SK-N-SH (cell line): ENCODE data around the gene ZDHHC12. TPM values are rescaled to one million over a fixed set of nuclear protein-coding genes. Genes with fewer than 3 reads are reported as not detected.

Source experiments
- CTCF ChIA-PET: fragments of 300-600, 350-600 bp; formaldehyde crosslinking; extraction: SDS; loops from one replicate; lab custom pipeline; 2021; lab: Yijun Ruan, JAX
- POLR2A ChIA-PET: fragments of 350-600 bp; sonication (Branson Sonifier 250); formaldehyde crosslinking; extraction: SDS; loops from one replicate; lab custom pipeline; 2020; ENCODE audit warnings: antibody characterized with exemption, inconsistent platforms; lab: Yijun Ruan, JAX
- DNase-seq: peaks from one replicate; pipeline ENCODE4 v3.0.0; 2012
- H2AFZ ChIP-seq: fragments of 200-600 bp; sonication (generic); 2 replicates; pipeline ENCODE4 v1.8.1; 2016; ENCODE audit warnings: antibody characterized with exemption, mild to moderate bottlenecking, low read depth
- H3F3A ChIP-seq: fragments of 200-600 bp; sonication (generic); replicated peaks from 2 replicates; pipeline ENCODE3; 2016; ENCODE audit warnings: antibody characterized with exemption, mild to moderate bottlenecking; ENCODE audit not compliant: insufficient read depth
- H3K27ac ChIP-seq, 2 experiments: fragments of 200-500 bp in 1 of 2; fragments of 200-600 bp in 1 of 2; sonication (Bioruptor generic) in 1 of 2; sonication (generic), shearing (Covaris generic) in 1 of 2; 2 replicates each; pipeline versions ENCODE4 v1.5.1 to v1.6.1; 2014 to 2016; ENCODE audit warnings: low read depth in 2 of 2, inconsistent platforms in 1 of 2, low read length in 1 of 2, mild to moderate bottlenecking in 1 of 2, mixed read lengths in 1 of 2
- H3K27me3 ChIP-seq: fragments of 200-600 bp; sonication (generic), shearing (Covaris generic); 2 replicates; pipeline ENCODE4 v1.6.1; 2016; ENCODE audit warnings: mixed run types; ENCODE audit not compliant: insufficient read depth
- H3K36me3 ChIP-seq, 2 experiments: fragments of 200-500 bp in 1 of 2; fragments of 200-600 bp in 1 of 2; sonication (Bioruptor generic) in 1 of 2; sonication (generic) in 1 of 2; replicated peaks in 1 of 2; 2 replicates each; pipeline versions ENCODE3 to v1.5.1; 2014 to 2016; ENCODE audit warnings: low read length in 1 of 2, mild to moderate bottlenecking in 1 of 2; ENCODE audit not compliant: insufficient read depth in 2 of 2, control insufficient read depth in 1 of 2
- H3K4me1 ChIP-seq, 2 experiments: fragments of 200-500 bp in 1 of 2; fragments of 200-600 bp in 1 of 2; sonication (Bioruptor generic) in 1 of 2; sonication (generic), shearing (Covaris generic) in 1 of 2; 2 replicates each; pipeline versions ENCODE4 v1.5.1 to v1.6.1; 2014 to 2016; ENCODE audit warnings: low read depth in 1 of 2, low read length in 1 of 2, mixed run types in 1 of 2; ENCODE audit not compliant: insufficient read depth in 2 of 2, control insufficient read depth in 1 of 2
- H3K4me2 ChIP-seq: fragments of 200-600 bp; sonication (generic), shearing (Covaris generic); 2 replicates; pipeline ENCODE4 v1.6.1; 2017; ENCODE audit warnings: mixed run types
- H3K4me3 ChIP-seq, 2 experiments: fragments of 200-500 bp in 1 of 2; fragments of 200-600 bp in 1 of 2; sonication (Bioruptor generic) in 1 of 2; sonication (generic), shearing (Covaris generic) in 1 of 2; 2 replicates each; pipeline versions ENCODE4 v1.5.1 to v1.8.1; 2014 to 2016; ENCODE audit warnings: low read depth in 2 of 2, inconsistent platforms in 1 of 2, low read length in 1 of 2, mild to moderate bottlenecking in 1 of 2, mixed read lengths in 1 of 2, moderate library complexity in 1 of 2
- H3K79me2 ChIP-seq: fragments of 200-600 bp; sonication (generic); 2 replicates; pipeline ENCODE4 v1.8.1; 2017; ENCODE audit warnings: mild to moderate bottlenecking; ENCODE audit not compliant: insufficient read depth
- H3K9ac ChIP-seq: fragments of 200-600 bp; sonication (generic); 2 replicates; pipeline ENCODE4 v1.6.1; 2017; ENCODE audit warnings: mixed run types
- H3K9me2 ChIP-seq: fragments of 200-600 bp; sonication (generic); 2 replicates; pipeline ENCODE4 v1.6.1; 2017; ENCODE audit warnings: mixed run types
- H3K9me3 ChIP-seq: fragments of 200-600 bp; sonication (generic); 2 replicates; pipeline ENCODE4 v1.6.1; 2017; ENCODE audit warnings: mixed run types, mild to moderate bottlenecking, moderate library complexity
- H4K20me1 ChIP-seq: fragments of 200-600 bp; sonication (generic); 2 replicates; pipeline ENCODE4 v1.6.1; 2017; ENCODE audit warnings: mild to moderate bottlenecking, mixed run types; ENCODE audit not compliant: insufficient read depth
- CHD2 ChIP-seq: fragments of 150-350 bp; IDR thresholded peaks from 2 replicates; pipeline ENCODE4 v1.6.1; 2018; ENCODE audit warnings: low read length; ENCODE audit not compliant: partially characterized antibody
- ELF1 ChIP-seq: IDR thresholded peaks from 2 replicates; pipeline ENCODE4 v1.4.0; 2012
- EP300 ChIP-seq, 2 experiments: IDR thresholded peaks; 2 replicates each; pipeline versions ENCODE4 v1.4.0 to v1.6.1; 2012; ENCODE audit warnings: borderline replicate concordance in 1 of 2, low read depth in 1 of 2, low read length in 1 of 2
- EZH2phosphoT487 ChIP-seq: fragments of 200-600 bp; sonication (generic); IDR thresholded peaks from 2 replicates; pipeline ENCODE4 v1.6.1; 2017; ENCODE audit warnings: low read depth, mixed run types, mild to moderate bottlenecking, antibody characterized with exemption, moderate library complexity, borderline replicate concordance
- FOSL2 ChIP-seq: IDR thresholded peaks from 2 replicates; pipeline ENCODE4 v1.4.0; 2012; ENCODE audit warnings: low read depth, mild to moderate bottlenecking, moderate library complexity, borderline replicate concordance
- JUND ChIP-seq: IDR thresholded peaks from 2 replicates; pipeline ENCODE4 v1.4.0; 2012
- MEF2A ChIP-seq: IDR thresholded peaks from 2 replicates; pipeline ENCODE4 v1.4.0; 2012; ENCODE audit warnings: low read depth, borderline replicate concordance
- MXI1 ChIP-seq: IDR thresholded peaks from 2 replicates; pipeline ENCODE4 v1.6.1; 2012; ENCODE audit warnings: mild to moderate bottlenecking, low read depth, low read length, improper control_type of control experiment
- NRF1 ChIP-seq: IDR thresholded peaks from 2 replicates; pipeline ENCODE4 v1.6.1; 2012; ENCODE audit warnings: low read depth, mild to moderate bottlenecking, low read length
- RAD21 ChIP-seq: IDR thresholded peaks from 2 replicates; pipeline ENCODE4 v1.6.1; 2012; ENCODE audit warnings: mild to moderate bottlenecking, low read length
- RXRA ChIP-seq: IDR thresholded peaks from 2 replicates; pipeline ENCODE4 v1.4.0; 2012; ENCODE audit warnings: low read depth, mild to moderate bottlenecking, borderline replicate concordance
- SMC3 ChIP-seq: IDR thresholded peaks from 2 replicates; pipeline ENCODE4 v1.6.1; 2012; ENCODE audit warnings: low read depth, low read length, improper control_type of control experiment
- TAF1 ChIP-seq: IDR thresholded peaks from 2 replicates; pipeline ENCODE4 v1.6.1; 2012; ENCODE audit warnings: low read depth, mild to moderate bottlenecking, low read length, moderate library complexity, borderline replicate concordance
- TCF12 ChIP-seq: IDR thresholded peaks from 2 replicates; pipeline ENCODE4 v1.4.0; 2012
- whole genome bisulfite sequencing: methylation state at CpG from one replicate; pipeline ENCODE4 v1.1.6; 2017; ENCODE audit warnings: low lambda C conversion rate; 5-methylcytosine and 5-hydroxymethylcytosine counted together
- polyA plus RNA-seq, 3 experiments: library from polyadenylated mRNA; depleted of rRNA; stranded (reverse); fragments of >200 nt; gene quantifications; 2 replicates each; pipeline ENCODE4 v1.2.3, GENCODE V29; 2012
- TF ChIP-seq, protein P1 (sequence below): IDR thresholded peaks from 2 replicates; pipeline ENCODE4 v1.4.0; 2012; ENCODE audit warnings: low read depth
- TF ChIP-seq, protein P2 (sequence below): IDR thresholded peaks from 2 replicates; pipeline ENCODE4; 2012
- TF ChIP-seq, protein P3 (sequence below): fragments of 150-350 bp; IDR thresholded peaks from 2 replicates; pipeline ENCODE4 v1.6.1; 2017; ENCODE audit warnings: antibody characterized with exemption, low read length, low read depth, borderline replicate concordance
- TF ChIP-seq, protein P4 (sequence below): fragments of 200-600 bp; sonication (generic); IDR thresholded peaks from 2 replicates; pipeline ENCODE4 v1.6.1; 2017; ENCODE audit warnings: antibody characterized with exemption, mild to moderate bottlenecking, moderate library complexity
- TF ChIP-seq, protein P5 (sequence below): IDR thresholded peaks from 2 replicates; pipeline ENCODE4 v1.4.0; 2012; ENCODE audit warnings: low read depth, borderline replicate concordance

ZDHHC12 gene
- polyA plus RNA-seq, 1 of the 3 experiments (the other 2 are of a cell fraction): 51.3 TPM

DNA sequence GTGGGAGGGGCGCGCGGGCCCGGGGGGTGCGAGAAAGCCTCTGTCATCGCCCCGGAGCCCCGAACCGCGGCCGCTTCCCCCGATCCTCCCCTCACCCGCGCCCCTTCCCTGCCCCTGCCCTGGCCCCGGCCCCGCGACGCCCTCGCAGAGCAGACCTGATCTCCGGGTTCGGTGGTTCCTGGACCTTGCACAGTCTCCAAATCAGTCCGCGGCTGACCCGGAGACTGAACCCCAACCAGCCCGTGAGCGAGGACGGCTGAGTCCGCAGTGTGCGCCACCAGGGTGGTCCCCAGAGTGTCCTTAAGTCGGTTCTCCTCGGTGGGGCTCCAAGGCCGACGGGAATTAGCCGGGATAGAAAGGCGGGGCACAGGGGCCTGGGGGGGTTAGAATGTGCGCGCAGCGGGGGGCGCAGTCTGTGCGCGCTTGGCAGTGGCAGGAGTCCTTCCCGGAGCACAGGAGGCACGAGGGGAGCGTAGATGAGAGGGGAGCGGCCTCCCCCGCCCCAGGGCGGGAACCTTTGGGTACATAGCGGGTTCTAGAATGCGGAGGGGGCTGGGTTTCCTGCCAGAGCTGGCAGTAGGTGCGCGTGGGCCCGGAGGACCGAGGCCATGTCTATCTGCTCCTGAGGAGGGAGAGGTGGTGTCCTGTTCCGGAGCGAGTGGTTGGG is 20.8 kb downstream of the ZDHHC12 start:
- H3K4me3 ChIP-seq: peak overlapping the region; percentile 68 to 85
- peak overlapping the region; percentile 97; the same call in 1 of the 2 replicates for H2AFZ ChIP-seq
- H3K9me3 ChIP-seq: no peaks in the 10 kb centered on the region
- peak; percentile 79 for DNase-seq
- no peaks in the 10 kb centered on the region for H3K79me2 ChIP-seq
- H3K9me2 ChIP-seq: no peaks in the 10 kb centered on the region
- H3K4me1 ChIP-seq: peaks cover 0 to 4% of the 10 kb centered on the region in 2 experiments; a peak in 1 of 4 replicates
- no peaks in the 10 kb centered on the region for H3K27me3 ChIP-seq
- WGBS: 26% methylated on average over 36 of the region's 55 CpGs
- peaks cover 19% of the 10 kb centered on the region for H3F3A ChIP-seq
- peak overlapping the region; percentile 84 for H3K9ac ChIP-seq
- TF ChIP-seq, protein P1, sequence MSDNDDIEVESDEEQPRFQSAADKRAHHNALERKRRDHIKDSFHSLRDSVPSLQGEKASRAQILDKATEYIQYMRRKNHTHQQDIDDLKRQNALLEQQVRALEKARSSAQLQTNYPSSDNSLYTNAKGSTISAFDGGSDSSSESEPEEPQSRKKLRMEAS: 0 out of 2 replicates have a peak, but pooled peaks have one; percentile 4
- TF ChIP-seq FOSL2: no peak
- no peaks in the 10 kb centered on the region for H3K36me3 ChIP-seq
- H3K4me2 ChIP-seq: peak overlapping the region; percentile 93
- H4K20me1 ChIP-seq: no peaks in the 10 kb centered on the region
- POLR2A ChIA-PET: no interaction called here
- no peak overlapping the region; a peak in 1 of 4 replicates for H3K27ac ChIP-seq
- CTCF ChIA-PET: interaction anchor here (0.7 to 4.0 kb wide), 11 partner anchors 10 to 269 kb away, joined by 3 to 64 read pairs (median 4); partner anchors contain the start of genes ENDOG, SET and ZDHHC12

DNA sequence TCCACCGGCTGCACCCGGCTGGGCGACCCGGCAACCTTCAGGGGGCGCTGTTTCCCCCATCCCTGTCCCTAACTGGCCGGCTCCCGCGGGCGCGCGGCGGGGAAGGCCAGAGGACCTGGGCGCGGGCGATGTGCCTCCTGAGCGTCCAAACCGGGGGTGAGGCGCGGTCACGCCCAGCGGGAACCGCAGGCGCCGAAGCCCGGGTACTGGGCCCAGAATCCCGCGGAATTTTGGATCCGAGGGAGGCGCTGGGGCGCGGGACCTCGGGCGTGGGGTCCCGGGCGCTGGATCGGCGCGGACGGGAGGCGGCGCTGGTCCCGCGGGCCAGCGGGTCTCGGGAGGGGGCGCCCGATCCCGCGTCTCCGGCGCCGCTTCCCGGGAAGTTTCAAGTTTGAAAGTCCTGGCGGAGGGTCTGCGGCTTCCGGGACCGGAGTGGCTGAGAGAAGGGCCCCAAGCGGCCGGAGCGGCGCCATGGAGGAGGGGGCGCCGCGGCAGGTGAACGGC is 21.4 kb downstream of the ZDHHC12 start, which contains the start of gene PKN3:
TSS of gene PKN3 (plus strand) at position 59 of the 504 bp plus-strand sequence. CDS start at position 472, 413 bp downstream.
- peak; percentile 98 for DNase-seq
- H3K9ac ChIP-seq: peak within 1 kb of the TSS; percentile 84
- H3K36me3 ChIP-seq: no peaks in the 10 kb centered on the region
- no peaks in the 10 kb centered on the region for H4K20me1 ChIP-seq
- H3K27ac ChIP-seq: peak within 1 kb of the TSS in 1 of 2 experiments; percentile 38; a peak in 2 of 4 replicates
- ChIA-PET CTCF (interaction anchor here (0.6 to 4.0 kb wide), 36 partner anchors 9 to 361 kb away, joined by 3 to 64 read pairs (median 4); partner anchors contain the start of genes DYNC2I2, ENDOG, SET and SPOUT1), POLR2A (no interaction called here)
- peak within 1 kb of the TSS; percentile 68 to 85 for H3K4me3 ChIP-seq
- no peaks in the 10 kb centered on the region for H3K27me3 ChIP-seq
- no peaks in the 10 kb centered on the region for H3K79me2 ChIP-seq
- peak within 1 kb of the TSS; percentile 97; the same call in 1 of the 2 replicates for H2AFZ ChIP-seq
- peaks cover 19% of the 10 kb centered on the region for H3F3A ChIP-seq
- H3K4me2 ChIP-seq: peak within 1 kb of the TSS; percentile 93
- TF ChIP-seq MEF2A (no peak), RXRA (no peak), CHD2 (peak; percentile 27), MXI1 (peak; percentile 47), JUND (no peak), FOSL2 (no peak), ELF1 (peak; percentile 44; the same call in 1 of the 2 replicates), EZH2phosphoT487 (no peak), SMC3 (peak; percentile 26; the same call in 1 of the 2 replicates), TAF1 (peak; percentile 35; the same call in 1 of the 2 replicates), TCF12 (no peak), RAD21 (peak; percentile 35), NRF1 (no peak), EP300 (IDR thresholded peaks at IDR 0.05; ENCODE audit: borderline replicate concordance in 1 of 2, low read depth in 1 of 2, low read length in 1 of 2) (no peak)
- TF ChIP-seq, protein P2, sequence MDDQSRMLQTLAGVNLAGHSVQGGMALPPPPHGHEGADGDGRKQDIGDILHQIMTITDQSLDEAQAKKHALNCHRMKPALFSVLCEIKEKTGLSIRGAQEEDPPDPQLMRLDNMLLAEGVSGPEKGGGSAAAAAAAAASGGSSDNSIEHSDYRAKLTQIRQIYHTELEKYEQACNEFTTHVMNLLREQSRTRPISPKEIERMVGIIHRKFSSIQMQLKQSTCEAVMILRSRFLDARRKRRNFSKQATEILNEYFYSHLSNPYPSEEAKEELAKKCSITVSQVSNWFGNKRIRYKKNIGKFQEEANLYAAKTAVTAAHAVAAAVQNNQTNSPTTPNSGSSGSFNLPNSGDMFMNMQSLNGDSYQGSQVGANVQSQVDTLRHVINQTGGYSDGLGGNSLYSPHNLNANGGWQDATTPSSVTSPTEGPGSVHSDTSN: no peak
- TF ChIP-seq, protein P3, sequence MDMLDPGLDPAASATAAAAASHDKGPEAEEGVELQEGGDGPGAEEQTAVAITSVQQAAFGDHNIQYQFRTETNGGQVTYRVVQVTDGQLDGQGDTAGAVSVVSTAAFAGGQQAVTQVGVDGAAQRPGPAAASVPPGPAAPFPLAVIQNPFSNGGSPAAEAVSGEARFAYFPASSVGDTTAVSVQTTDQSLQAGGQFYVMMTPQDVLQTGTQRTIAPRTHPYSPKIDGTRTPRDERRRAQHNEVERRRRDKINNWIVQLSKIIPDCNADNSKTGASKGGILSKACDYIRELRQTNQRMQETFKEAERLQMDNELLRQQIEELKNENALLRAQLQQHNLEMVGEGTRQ: no peak
- TF ChIP-seq, protein P4, sequence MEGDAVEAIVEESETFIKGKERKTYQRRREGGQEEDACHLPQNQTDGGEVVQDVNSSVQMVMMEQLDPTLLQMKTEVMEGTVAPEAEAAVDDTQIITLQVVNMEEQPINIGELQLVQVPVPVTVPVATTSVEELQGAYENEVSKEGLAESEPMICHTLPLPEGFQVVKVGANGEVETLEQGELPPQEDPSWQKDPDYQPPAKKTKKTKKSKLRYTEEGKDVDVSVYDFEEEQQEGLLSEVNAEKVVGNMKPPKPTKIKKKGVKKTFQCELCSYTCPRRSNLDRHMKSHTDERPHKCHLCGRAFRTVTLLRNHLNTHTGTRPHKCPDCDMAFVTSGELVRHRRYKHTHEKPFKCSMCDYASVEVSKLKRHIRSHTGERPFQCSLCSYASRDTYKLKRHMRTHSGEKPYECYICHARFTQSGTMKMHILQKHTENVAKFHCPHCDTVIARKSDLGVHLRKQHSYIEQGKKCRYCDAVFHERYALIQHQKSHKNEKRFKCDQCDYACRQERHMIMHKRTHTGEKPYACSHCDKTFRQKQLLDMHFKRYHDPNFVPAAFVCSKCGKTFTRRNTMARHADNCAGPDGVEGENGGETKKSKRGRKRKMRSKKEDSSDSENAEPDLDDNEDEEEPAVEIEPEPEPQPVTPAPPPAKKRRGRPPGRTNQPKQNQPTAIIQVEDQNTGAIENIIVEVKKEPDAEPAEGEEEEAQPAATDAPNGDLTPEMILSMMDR: peak; percentile 96
- TF ChIP-seq, protein P1: 0 out of 2 replicates have a peak, but pooled peaks have one; percentile 36
- TF ChIP-seq, protein P5, sequence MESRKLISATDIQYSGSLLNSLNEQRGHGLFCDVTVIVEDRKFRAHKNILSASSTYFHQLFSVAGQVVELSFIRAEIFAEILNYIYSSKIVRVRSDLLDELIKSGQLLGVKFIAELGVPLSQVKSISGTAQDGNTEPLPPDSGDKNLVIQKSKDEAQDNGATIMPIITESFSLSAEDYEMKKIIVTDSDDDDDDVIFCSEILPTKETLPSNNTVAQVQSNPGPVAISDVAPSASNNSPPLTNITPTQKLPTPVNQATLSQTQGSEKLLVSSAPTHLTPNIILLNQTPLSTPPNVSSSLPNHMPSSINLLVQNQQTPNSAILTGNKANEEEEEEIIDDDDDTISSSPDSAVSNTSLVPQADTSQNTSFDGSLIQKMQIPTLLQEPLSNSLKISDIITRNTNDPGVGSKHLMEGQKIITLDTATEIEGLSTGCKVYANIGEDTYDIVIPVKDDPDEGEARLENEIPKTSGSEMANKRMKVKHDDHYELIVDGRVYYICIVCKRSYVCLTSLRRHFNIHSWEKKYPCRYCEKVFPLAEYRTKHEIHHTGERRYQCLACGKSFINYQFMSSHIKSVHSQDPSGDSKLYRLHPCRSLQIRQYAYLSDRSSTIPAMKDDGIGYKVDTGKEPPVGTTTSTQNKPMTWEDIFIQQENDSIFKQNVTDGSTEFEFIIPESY: no peak
- no peaks in the 10 kb centered on the region for H3K9me3 ChIP-seq
- no CpG with 5 or more reads among the region's 65 CpGs for WGBS
- H3K4me1 ChIP-seq: peaks cover 0 to 4% of the 10 kb centered on the region in 2 experiments; a peak in 1 of 4 replicates
- no peaks in the 10 kb centered on the region for H3K9me2 ChIP-seq
